GM12875 (cell line): Measurements from ENCODE around the gene NFASC.
A peak's percentile ranks its signal among the peaks of the same experiment; 100 is the strongest.

Experiments used
- H3K4me3 ChIP-seq: one replicate; pipeline ENCODE4 v1.5.1; 2011; ENCODE audit warnings: low read depth, low read length, control low read depth
- CTCF ChIP-seq: IDR thresholded peaks from 2 replicates; pipeline ENCODE4 v1.5.1; 2011; ENCODE audit warnings: low read depth, mild to moderate bottlenecking, control low read depth, inconsistent platforms, low read length, moderate library complexity, borderline replicate concordance; ENCODE audit not compliant: insufficient read depth

NFASC gene

GRCh38 chr1:204940591-204940990 is 69.9 kb downstream of the NFASC start:
- no peak for TF ChIP-seq CTCF
- no peak overlapping the region for H3K4me3 ChIP-seq

- peak; percentile 88 for TF ChIP-seq CTCF
- no peak overlapping the region for H3K4me3 ChIP-seq
Measured at GRCh38 chr1:204941421-204942338, 71.0 kb downstream of the NFASC start.

GRCh38 chr1:204943495-204943894 is 72.8 kb downstream of the NFASC start:
- TF ChIP-seq CTCF, result no peak
- no peak overlapping the region for H3K4me3 ChIP-seq

GRCh38 chr1:204944662-204945061 is 74.0 kb downstream of the NFASC start:
- no peak for TF ChIP-seq CTCF

GRCh38 chr1:204945565-204945977 is 74.9 kb downstream of the NFASC start:
- TF ChIP-seq CTCF, result no peak
- H3K4me3 ChIP-seq, result no peak overlapping the region

More at GRCh38 chr1:204944662-204945061, 74.0 kb downstream of the NFASC start:
- H3K4me3 ChIP-seq, result no peak overlapping the region

- no peak for TF ChIP-seq CTCF
- no peak overlapping the region for H3K4me3 ChIP-seq
Measured at GRCh38 chr1:204946640-204947039, 76.0 kb downstream of the NFASC start.

GRCh38 chr1:204947338-204947737 is 76.7 kb downstream of the NFASC start:
- no peak for TF ChIP-seq CTCF
- H3K4me3 ChIP-seq, result no peak overlapping the region
